Midbrain (tissue), 1 donor: ENCODE data around the gene ALDH16A1.
"Not testable (repeated sequence)": the region's sequence is repeated elsewhere in the genome, so short reads cannot be mapped to it uniquely, and the experiment has no call there.

Experiments
- DNase-seq: peaks from one replicate; lab custom pipeline; 2025; lab: John Stamatoyannopoulos, UW

ALDH16A1 gene

DNA sequence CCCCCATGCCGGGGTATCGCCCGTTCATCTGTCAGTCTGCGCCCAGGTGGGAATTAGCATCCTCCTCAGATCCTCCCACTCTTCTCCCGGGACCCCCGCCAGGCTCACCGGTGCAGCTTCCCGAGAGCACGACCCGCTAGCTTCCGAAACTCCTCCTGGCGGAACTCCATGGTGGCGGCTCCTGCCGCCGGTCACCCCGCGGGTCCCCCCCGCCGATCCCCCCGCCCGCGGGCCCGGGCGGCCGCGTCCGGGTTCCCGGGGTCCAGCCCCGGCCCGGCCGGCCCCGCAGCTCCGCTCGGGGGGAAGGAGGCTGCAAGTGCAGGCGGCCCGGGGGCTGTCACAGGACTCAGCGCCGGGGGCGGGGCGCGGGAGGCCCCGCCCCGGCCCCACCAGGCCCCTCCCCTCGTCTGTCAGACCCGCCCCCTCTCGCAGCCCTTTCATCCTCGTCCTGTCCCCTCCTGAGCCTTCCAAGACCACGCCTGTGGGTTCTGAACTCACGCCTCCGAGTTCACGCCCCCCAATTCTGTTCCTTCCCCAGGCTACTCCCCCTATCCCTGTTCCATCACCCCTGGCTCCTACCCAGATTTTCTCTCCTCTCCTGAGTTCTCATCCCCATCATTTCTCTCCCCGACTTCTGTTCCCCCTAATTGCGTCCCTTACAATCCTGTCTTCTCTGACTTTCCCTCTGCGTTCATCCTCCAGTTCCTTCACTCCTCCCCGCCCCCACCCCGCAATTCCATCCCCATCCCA is 11.6 kb upstream of the ALDH16A1 start, which contains the start of gene SLC17A7:
SLC17A7 (minus strand) TSS at position 318 of the 750 bp plus-strand sequence; CDS start at position 170, 148 bp downstream.
- no peak for DNase-seq

DNA sequence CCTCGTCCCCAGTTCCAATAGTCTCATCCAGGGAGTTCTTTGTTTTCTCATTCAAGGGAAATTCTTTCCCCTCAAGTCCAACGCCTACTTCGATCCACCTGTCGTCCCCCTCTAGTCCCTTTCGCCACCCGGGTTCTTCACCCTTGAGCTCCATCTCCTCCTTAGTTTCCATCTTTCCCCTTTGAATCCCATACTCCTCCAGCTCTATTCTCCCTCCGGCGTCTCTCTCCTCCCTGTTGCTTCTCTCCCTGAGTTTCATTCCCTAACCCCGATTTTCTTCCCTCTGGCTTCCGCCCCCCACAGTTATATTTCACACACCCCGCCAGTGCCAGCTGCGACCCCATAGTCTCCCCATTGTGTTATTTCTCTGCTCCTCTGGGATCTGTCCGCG is 11.1 kb upstream of the ALDH16A1 start:
- no peak for DNase-seq

GRCh38 chr19:49442354-49442753 is 10.7 kb upstream of the ALDH16A1 start:
- DNase-seq, result no peak

DNA sequence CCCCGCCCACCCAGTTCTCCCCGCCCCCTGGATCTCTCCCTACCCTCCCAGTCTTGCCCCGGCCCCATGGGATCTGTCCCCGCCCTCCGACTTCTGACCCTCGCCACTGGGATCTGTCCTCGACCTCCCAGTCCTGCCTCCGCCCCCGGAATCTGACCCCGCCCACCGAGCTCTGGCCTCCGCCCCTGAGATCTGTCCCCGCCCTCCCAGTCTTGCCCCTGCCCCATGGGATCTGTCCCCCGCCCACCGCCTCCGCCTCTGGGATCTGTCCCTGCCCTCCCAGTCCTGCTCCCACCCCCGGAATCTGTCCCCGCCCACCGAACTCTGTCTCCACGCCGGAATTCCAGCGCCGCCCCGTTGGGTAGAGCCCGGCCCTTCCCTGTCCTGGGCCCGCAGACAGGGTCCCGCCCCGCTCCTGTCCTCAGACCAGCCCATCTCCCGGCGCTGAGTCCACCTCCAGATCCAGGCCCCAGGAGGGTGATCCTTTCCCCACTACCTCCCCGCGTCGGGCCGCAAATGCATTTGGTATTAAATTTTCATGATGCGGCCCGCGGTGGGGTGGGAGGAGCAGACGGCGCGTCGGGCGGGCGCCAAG is 10.2 kb upstream of the ALDH16A1 start:
- DNase-seq, result no peak

GRCh38 chr19:49443366-49444099 is 9.5 kb upstream of the ALDH16A1 start:
- DNase-seq, result peak; percentile 93

GRCh38 chr19:49444100-49444700 is 8.8 kb upstream of the ALDH16A1 start:
- DNase-seq, result not testable (repeated sequence)

GRCh38 chr19:49445997-49446396 is 7.0 kb upstream of the ALDH16A1 start:
- DNase-seq, result no peak

DNA sequence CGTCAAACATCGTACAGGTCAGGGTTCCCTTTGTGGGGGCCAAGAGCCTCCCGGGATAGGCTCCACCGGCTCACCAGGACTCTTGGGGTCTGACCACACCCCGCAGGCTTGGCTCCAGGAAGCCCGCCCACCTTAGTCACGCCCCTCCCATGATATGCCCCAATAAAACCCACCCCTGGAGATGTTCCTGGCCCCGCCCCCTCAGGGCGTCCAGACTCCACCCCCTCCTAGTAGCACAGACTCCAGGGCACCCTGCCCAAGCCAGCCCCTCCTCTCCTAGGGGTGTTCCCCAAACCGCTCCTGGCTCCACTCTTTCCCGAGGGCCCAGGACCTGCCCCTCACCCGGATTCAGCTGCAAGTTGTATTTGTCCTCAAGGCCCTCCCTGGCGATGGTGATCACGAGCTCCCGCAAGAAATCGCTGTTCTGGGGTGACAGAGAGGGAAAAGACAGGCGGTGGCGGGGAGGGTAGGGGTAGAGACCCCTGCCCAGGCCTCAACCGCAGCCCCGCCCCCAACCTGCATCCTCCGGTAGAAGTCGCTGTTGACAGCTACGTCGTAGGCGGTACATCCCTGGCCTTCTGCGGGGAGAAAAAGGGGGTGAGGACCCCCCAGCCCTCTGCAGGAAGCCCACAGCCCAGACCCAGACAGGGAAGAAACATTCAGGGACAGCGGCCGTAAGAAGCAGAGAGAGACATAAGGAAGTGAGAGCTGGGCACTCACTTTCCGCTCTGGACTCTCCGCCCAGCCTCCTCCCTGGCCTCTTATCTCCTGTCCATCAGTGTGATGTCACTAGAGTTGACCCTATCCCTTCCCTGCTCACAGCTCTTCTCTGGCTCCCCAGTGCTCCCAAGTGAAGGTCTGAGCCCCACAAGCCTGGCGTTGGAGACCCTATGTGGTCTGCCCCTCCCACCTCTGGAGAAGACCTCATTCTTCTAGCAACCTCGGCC is 5.3 kb upstream of the ALDH16A1 start:
- DNase-seq, result no peak

DNA sequence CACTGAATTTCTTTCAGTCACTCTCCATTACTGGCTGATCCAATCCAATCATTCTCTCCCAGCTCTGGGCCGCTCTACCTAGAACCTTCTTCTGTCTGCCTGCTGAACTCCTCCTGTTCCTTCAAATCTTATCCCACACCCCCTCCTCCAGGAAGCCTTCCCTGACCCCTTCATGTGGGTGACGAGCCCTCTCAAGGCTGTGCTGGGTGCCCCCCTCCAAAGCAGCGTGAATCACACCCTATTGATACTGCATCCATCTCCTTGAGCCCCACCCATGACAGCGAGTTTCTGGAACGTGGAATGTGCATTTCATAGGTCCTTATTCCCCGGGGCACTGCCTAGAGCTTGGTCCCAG is 4.6 kb upstream of the ALDH16A1 start:
- DNase-seq, result no peak

DNA sequence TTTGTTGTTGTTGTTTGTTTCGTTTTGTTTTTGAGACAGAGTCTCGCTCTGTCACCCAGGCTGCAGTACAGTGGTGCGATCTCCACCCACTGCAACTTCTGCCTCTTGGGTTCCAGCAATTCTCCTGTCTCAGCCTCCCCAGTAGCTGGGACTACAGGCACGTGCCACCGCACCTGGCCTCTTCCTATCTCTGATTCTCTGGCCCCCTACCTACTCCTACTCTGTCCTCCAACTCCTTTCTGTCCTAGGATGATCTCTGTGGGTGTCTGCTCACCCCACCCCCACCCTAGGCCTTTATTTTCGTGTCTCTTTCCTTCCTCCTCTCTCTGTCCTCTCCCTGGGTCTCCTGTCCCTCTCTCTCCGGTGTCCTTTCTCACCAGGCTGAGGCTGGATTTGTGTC is 2.6 kb upstream of the ALDH16A1 start:
- DNase-seq, result no peak

GRCh38 chr19:49451430-49452181 is 1.4 kb upstream of the ALDH16A1 start, which contains the start of gene PIH1D1:
TSS of gene PIH1D1 (minus strand) at chr19:49451814. CDS start at chr19:49451574, 240 bp downstream.
- DNase-seq, result peak; percentile 98

DNA sequence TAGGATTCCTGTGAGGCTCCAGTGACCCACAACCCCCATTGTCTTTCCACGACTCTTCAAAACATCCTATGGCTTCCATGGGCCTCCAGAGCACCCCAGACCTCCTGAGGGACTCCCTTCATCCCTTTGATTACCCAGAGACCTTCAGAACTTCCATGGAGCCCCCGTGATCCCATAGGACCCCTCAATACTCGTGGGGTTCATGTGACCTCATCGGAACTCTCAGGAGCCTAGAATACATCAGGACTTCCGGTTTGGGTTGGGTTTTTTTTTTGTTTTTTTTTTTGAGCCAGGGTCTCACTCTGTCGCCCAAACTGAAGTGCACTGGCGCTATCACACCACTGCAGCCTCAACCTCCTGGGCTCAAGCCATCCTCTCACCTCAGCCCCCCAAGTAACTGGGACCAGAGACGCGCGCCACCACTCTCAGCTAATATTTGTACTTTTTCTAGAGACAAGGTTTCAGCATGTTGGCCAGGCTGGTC is 774 bp downstream of the ALDH16A1 start:
- DNase-seq, result no peak

DNA sequence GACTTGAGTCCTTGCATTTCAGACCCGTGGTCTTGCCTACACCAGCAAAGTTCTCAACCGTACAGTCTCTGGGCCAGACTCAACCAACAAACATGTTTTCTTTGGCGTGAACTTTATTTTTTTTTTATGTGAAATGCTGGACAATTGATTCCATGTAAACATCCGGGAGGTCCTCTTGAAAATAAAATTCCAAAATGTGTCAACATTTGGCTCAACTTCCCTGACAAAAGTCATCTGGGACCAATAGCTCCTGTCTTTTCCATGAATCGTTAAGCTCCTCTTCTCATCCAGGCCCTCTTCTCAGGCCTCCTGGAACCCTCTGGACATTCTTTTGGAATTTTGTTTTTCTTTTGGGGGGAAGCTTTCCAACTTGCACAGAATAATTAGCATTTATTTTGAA is 2.7 kb downstream of the ALDH16A1 start:
- DNase-seq, result no peak

DNA sequence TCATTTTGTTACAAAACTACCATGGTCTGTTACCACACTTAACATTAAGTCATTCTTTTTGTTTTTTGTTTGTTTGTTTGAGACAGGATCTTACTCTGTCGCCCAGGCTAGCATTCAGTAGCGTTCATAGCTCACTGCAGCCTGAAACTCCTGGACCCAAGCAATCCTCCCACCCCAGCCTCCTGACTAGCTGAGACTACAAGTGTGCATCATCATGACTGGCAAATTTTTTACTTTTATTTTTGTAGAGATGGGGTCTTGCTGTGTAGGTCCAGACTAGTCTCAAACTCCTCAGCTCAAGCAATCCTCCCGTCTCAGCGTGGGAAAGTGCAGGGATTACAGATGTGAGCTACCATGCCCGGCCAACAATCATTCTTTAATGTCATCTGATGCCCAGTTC is 3.3 kb downstream of the ALDH16A1 start:
- no peak for DNase-seq

GRCh38 chr19:49458567-49458903 is 5.5 kb downstream of the ALDH16A1 start:
- no peak for DNase-seq

DNA sequence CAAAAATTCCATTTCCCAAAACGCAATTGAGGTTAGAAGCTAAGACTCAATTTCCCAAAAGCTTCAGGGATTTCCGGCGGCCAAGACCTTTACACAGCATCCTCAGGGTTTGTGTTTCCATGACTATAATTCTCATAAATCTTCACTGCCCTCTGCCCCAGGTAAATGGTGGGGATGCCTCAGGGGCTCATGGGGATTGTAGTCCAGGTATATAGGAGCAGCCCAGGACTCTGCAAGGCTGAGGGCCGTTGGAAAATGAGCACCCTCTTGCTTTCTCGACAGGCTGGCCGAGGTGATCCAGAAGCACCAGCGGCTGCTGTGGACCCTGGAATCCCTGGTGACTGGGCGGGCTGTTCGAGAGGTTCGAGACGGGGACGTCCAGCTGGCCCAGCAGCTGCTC is 6.4 kb downstream of the ALDH16A1 start:
- no peak for DNase-seq

DNA sequence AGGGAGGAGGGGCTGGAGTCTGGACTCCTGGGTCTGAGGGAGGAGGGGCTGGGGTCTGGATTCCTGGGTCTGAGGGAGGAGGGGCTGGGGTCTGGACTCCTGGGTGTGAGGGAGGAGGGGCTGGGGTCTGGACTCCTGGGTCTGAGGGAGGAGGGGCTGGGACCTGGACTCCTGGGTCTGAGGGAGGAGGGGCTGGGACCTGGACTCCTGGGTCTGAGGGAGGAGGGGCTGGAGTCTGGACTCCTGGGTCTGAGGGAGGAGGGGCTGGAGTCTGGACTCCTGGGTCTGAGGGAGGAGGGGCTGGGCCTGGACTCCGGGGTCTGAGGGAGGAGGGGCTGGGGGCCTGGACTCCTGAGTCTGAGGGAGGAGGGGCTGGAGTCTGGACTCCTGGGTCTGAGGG is 8.1 kb downstream of the ALDH16A1 start:
- DNase-seq, result not testable (repeated sequence)

GRCh38 chr19:49461656-49462055 is 8.6 kb downstream of the ALDH16A1 start:
- DNase-seq, result no peak

DNA sequence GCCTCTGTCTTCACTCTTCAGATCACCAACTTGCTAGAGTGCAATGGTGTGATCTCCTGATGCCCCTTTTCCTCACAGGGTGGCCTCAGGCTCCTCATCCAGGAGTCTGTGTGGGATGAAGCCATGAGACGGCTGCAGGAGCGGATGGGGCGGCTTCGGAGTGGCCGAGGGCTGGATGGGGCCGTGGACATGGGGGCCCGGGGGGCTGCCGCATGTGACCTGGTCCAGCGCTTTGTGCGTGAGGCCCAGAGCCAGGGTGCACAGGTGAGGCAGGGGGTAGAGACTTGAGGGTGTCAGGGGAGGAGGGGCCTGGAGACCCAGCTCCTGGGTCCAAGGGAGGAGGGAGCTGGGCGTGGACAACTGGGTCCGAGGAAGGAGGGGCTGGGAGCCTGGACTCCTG is 9.5 kb downstream of the ALDH16A1 start:
- no peak for DNase-seq

GRCh38 chr19:49463960-49464740 is 11.1 kb downstream of the ALDH16A1 start:
- no peak for DNase-seq
